Loucy (cell line): ENCODE results near the gene ZSWIM4.

Experiments
- EZH2phosphoT487 ChIP-seq: fragments of 200-600 bp; IDR thresholded peaks from 2 replicates; pipeline ENCODE4 v1.6.1; 2018; ENCODE audit warnings: antibody characterized with exemption, mild to moderate bottlenecking, moderate library complexity, borderline replicate concordance
- TF ChIP-seq, protein P1 (sequence below): fragments of 200-600 bp; sonication (generic); conservative IDR thresholded peaks from 2 replicates; pipeline ENCODE4 v1.5.1; 2014; ENCODE audit warnings: mild to moderate bottlenecking, antibody characterized with exemption, low read length

- TF ChIP-seq, protein P1, sequence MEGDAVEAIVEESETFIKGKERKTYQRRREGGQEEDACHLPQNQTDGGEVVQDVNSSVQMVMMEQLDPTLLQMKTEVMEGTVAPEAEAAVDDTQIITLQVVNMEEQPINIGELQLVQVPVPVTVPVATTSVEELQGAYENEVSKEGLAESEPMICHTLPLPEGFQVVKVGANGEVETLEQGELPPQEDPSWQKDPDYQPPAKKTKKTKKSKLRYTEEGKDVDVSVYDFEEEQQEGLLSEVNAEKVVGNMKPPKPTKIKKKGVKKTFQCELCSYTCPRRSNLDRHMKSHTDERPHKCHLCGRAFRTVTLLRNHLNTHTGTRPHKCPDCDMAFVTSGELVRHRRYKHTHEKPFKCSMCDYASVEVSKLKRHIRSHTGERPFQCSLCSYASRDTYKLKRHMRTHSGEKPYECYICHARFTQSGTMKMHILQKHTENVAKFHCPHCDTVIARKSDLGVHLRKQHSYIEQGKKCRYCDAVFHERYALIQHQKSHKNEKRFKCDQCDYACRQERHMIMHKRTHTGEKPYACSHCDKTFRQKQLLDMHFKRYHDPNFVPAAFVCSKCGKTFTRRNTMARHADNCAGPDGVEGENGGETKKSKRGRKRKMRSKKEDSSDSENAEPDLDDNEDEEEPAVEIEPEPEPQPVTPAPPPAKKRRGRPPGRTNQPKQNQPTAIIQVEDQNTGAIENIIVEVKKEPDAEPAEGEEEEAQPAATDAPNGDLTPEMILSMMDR, result no peak
- TF ChIP-seq EZH2phosphoT487, result no peak
Measured at GRCh38 chr19:13778847-13779246, 16.4 kb upstream of the ZSWIM4 start.
